ENCODE results near the gene KIF26B.

- no peak for TF ChIP-seq RAD21 (conservative IDR thresholded peaks at IDR 0.05)
- no peak for TF ChIP-seq CTCF (IDR thresholded peaks at IDR 0.05; ENCODE audit: poor library complexity, severe bottlenecking)
These were observed 498.1 kb downstream of the KIF26B start for GRCh38 chr1:245652660-245653427.

Measured in neural cell (in vitro differentiated cells).